Endothelial cell of umbilical vein (primary cell): ENCODE measurements around the gene GLOD4. TPM values are rescaled to one million over a fixed set of nuclear protein-coding genes. Genes with fewer than 3 reads are reported as not detected.
"Not testable (repeated sequence)": the region's sequence is repeated elsewhere in the genome, so short reads cannot be mapped to it uniquely, and the experiment has no call there.

Experiments
- BruUV-seq: library from RNA; stranded (reverse); fragments of 400-500 nt; replicated peaks from 2 replicates; lab custom pipeline; 2021; lab: Mats Ljungman, UMichigan
- CTCF ChIA-PET: fragments of 300-600, 350-600 bp; sonication (Branson Sonifier 250); formaldehyde crosslinking; loops from one replicate; lab custom pipeline; 2021; ENCODE audit warnings: antibody characterized with exemption, inconsistent platforms; lab: Charles Lee
- POLR2A ChIA-PET: fragments of 300-600, 350-600 bp; sonication (Branson Sonifier 250); formaldehyde crosslinking; loops from one replicate; lab custom pipeline; 2021; ENCODE audit warnings: antibody characterized with exemption, inconsistent platforms; lab: Charles Lee
- DNase-seq: peaks from one replicate; pipeline ENCODE4 v3.0.0-alpha.2; 2011; ENCODE audit warnings: low read depth, low spot score
- FAIRE-seq: peaks from 2 replicates; lab custom pipeline; 2011; peaks lifted over from hg19 to GRCh38; lab: Jason Lieb, UNC
- H2AFZ ChIP-seq: 2 replicates; pipeline ENCODE4 v1.6.0; 2012; ENCODE audit warnings: low read depth, low read length, control low read depth, inconsistent platforms
- H3K27ac ChIP-seq: 2 replicates; pipeline ENCODE4 v1.5.1; 2011; ENCODE audit warnings: low read depth, mild to moderate bottlenecking, control low read depth, low read length, moderate library complexity; ENCODE audit not compliant: insufficient read depth
- H3K27me3 ChIP-seq, 2 experiments: 2 replicates each; pipeline versions ENCODE4 v1.6.0 to v1.6.1; 2011; ENCODE audit warnings: low read length in 2 of 2, mixed read lengths in 1 of 2; ENCODE audit not compliant: control insufficient read depth in 2 of 2, insufficient read depth in 2 of 2
- H3K36me3 ChIP-seq, 2 experiments: 2 replicates in 1 of 2; 3 replicates in 1 of 2; pipeline ENCODE4 v1.5.1; 2011; ENCODE audit warnings: low read length in 2 of 2, mild to moderate bottlenecking in 1 of 2, moderate library complexity in 1 of 2; ENCODE audit not compliant: control insufficient read depth in 2 of 2, insufficient read depth in 2 of 2; ENCODE audit errors: extremely low read depth in 1 of 2
- H3K4me1 ChIP-seq: 3 replicates; pipeline ENCODE4 v1.5.1; 2011; ENCODE audit warnings: mild to moderate bottlenecking, low read length; ENCODE audit not compliant: control insufficient read depth, insufficient read depth; ENCODE audit errors: extremely low read depth
- H3K4me2 ChIP-seq: 2 replicates; pipeline ENCODE4 v1.6.1; 2011; ENCODE audit warnings: low read length, control low read depth, mixed read lengths; ENCODE audit not compliant: insufficient read depth
- H3K4me3 ChIP-seq, 3 experiments: fragments of 200-600 bp in 1 of 3; sonication (generic), shearing (Covaris generic) in 1 of 3; replicated peaks in 1 of 3; 2 replicates each; pipeline ENCODE4 v1.5.1; 2011 to 2016; ENCODE audit warnings: control low read depth in 3 of 3, low read length in 3 of 3, mild to moderate bottlenecking in 2 of 3, inconsistent platforms in 1 of 3, low read depth in 1 of 3, moderate library complexity in 1 of 3; ENCODE audit not compliant: insufficient read depth in 1 of 3
- H3K79me2 ChIP-seq: 2 replicates; pipeline ENCODE4 v1.6.0; 2012; ENCODE audit warnings: low read length, inconsistent platforms; ENCODE audit not compliant: control insufficient read depth, insufficient read depth
- H3K9ac ChIP-seq: replicated peaks from 2 replicates; pipeline ENCODE3; 2011; ENCODE audit warnings: low read length, control low read depth; ENCODE audit not compliant: insufficient read depth; ENCODE audit errors: extremely low read depth
- H3K9me1 ChIP-seq: replicated peaks from 3 replicates; pipeline ENCODE4 v1.6.0; 2011; ENCODE audit warnings: mild to moderate bottlenecking, low read length; ENCODE audit not compliant: control insufficient read depth, insufficient read depth; ENCODE audit errors: extremely low read depth
- H3K9me3 ChIP-seq: replicated peaks from 2 replicates; pipeline ENCODE4 v1.5.1; 2012; ENCODE audit warnings: low read length, inconsistent platforms; ENCODE audit not compliant: control insufficient read depth, insufficient read depth
- H4K20me1 ChIP-seq: replicated peaks from 2 replicates; pipeline ENCODE3; 2011; ENCODE audit warnings: mild to moderate bottlenecking, low read length; ENCODE audit not compliant: control insufficient read depth, insufficient read depth; ENCODE audit errors: extremely low read depth
- EZH2 ChIP-seq: IDR thresholded peaks from 2 replicates; pipeline ENCODE4 v1.6.1; 2012; ENCODE audit warnings: borderline replicate concordance, low read depth, mild to moderate bottlenecking, moderate library complexity, low read length, inconsistent platforms; ENCODE audit not compliant: severe bottlenecking
- FOS ChIP-seq: IDR thresholded peaks from 2 replicates; pipeline ENCODE4 v1.6.1; 2011; ENCODE audit warnings: mild to moderate bottlenecking, low read length, moderate library complexity, borderline replicate concordance; ENCODE audit not compliant: insufficient read depth
- GATA2 ChIP-seq: IDR thresholded peaks from 2 replicates; pipeline ENCODE4 v1.7.0; 2011; ENCODE audit warnings: low read depth, mild to moderate bottlenecking, moderate library complexity, mixed read lengths, low read length; ENCODE audit not compliant: insufficient read length, insufficient read depth
- JUN ChIP-seq: IDR thresholded peaks from 2 replicates; pipeline ENCODE4 v1.6.1; 2011; ENCODE audit warnings: borderline replicate concordance, low read depth; ENCODE audit not compliant: insufficient read length, insufficient read depth
- MYC ChIP-seq: IDR thresholded peaks from one replicate; pipeline ENCODE4 v1.6.1; 2011; ENCODE audit warnings: mild to moderate bottlenecking, low read depth, low read length
- POLR2A ChIP-seq: IDR thresholded peaks from 2 replicates; pipeline ENCODE4 v1.6.1; 2012; ENCODE audit warnings: low read depth, mild to moderate bottlenecking, control low read depth, low read length
- POLR2AphosphoS5 ChIP-seq: IDR thresholded peaks from 2 replicates; pipeline ENCODE4 v1.6.1; 2012; ENCODE audit warnings: low read depth, mild to moderate bottlenecking, control low read depth, low read length, moderate library complexity; ENCODE audit not compliant: insufficient read depth
- dilution Hi-C: fragments of 300-500 bp; cut with MboI; formaldehyde crosslinking; loops from one replicate; pipeline ENCODE4 v1.15.0; 2019; ENCODE audit warnings: low sequenced_read_pairs; ENCODE audit not compliant: extremely low pct_ligation_motif_present
- intact Hi-C: fragments of 100-400 bp; cut with micrococcal nuclease; formaldehyde crosslinking; loops from one replicate; pipeline ENCODE4 v1.10.0; 2022
- polyA plus RNA-seq, 4 experiments: library from polyadenylated mRNA; depleted of rRNA in 3 of 4; stranded (reverse) in 3 of 4; unstranded in 1 of 4; fragments of >200 nt; gene quantifications; 2 replicates each; pipeline versions ENCODE4 v1.2.1 to v1.2.3, GENCODE V29; 2011 to 2012; ENCODE audit warnings: missing spikeins in 1 of 4
- total RNA-seq: library from RNA; stranded (reverse); gene quantifications from 2 replicates; pipeline ENCODE4 v1.2.3, GENCODE V29; 2021
- TF ChIP-seq, protein P1 (sequence below), 2 donors: IDR thresholded peaks; 1 replicate in 1 of 2; 2 replicates in 1 of 2; pipeline ENCODE4 v1.5.1; 2011; ENCODE audit warnings: low read length in 2 of 2, mild to moderate bottlenecking in 2 of 2, moderate library complexity in 2 of 2, control low read depth in 1 of 2, inconsistent platforms in 1 of 2, low read depth in 1 of 2; ENCODE audit not compliant: insufficient read depth in 1 of 2; ENCODE audit errors: extremely low read depth in 1 of 2
- TF ChIP-seq, protein P2 (sequence below): IDR thresholded peaks from 2 replicates; pipeline ENCODE4 v1.6.1; 2011; ENCODE audit not compliant: insufficient read depth, insufficient read length

GLOD4 gene
- total and polyA plus RNA-seq, 2 donors (not counting 3 experiments of a cell fraction or from before 2014, with no cell fraction given): 41.3 to 84.2 TPM

DNA sequence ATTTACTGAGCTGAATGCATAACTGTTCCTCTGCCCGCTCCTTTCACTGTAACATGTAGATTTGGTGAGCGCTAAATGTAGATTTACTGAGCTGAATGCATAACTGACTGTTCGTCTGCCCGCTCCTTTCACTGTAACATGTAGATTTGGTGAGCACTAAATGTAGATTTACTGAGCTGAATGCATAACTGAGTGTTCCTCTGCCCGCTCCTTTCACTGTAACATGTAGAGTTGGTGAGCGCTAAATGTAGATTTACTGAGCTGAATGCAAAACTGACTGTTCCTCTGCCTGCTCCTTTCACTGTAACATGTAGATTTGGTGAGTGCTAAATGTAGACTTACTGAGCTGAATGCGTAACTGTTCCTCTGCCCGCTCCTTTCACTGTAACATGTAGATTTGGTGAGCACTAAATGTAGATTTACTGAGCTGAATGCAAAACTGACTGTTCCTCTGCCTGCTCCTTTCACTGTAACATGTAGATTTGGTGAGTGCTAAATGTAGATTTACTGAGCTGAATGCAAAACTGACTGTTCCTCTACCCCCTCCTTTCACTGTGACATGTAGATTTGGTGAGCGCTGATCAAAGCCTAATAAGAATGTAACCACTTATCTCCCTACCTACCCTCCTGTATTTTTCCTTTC lies 26.6 kb downstream of the GLOD4 start:
- peaks cover 15% of the 10 kb centered on the region for H3K79me2 ChIP-seq
- intact Hi-C loops, BruUV-seq, H2AFZ ChIP-seq, H3K4me3 ChIP-seq, H3K9me1 ChIP-seq, H3K27me3 ChIP-seq, H4K20me1 ChIP-seq, H3K9me3 ChIP-seq, POLR2A ChIA-PET, H3K9ac ChIP-seq, FAIRE-seq, H3K36me3 ChIP-seq, dilution Hi-C loops, H3K4me2 ChIP-seq, H3K27ac ChIP-seq: not testable (repeated sequence)
- DNase-seq: peak; percentile 13
- CTCF ChIA-PET: interaction anchor here (1.0 to 2.3 kb wide), 3 partner anchors 225 to 343 kb away, joined by 5 to 9 read pairs (median 6); partner anchors contain the start of gene TIMM22
- peaks cover 18% of the 10 kb centered on the region for H3K4me1 ChIP-seq

DNA sequence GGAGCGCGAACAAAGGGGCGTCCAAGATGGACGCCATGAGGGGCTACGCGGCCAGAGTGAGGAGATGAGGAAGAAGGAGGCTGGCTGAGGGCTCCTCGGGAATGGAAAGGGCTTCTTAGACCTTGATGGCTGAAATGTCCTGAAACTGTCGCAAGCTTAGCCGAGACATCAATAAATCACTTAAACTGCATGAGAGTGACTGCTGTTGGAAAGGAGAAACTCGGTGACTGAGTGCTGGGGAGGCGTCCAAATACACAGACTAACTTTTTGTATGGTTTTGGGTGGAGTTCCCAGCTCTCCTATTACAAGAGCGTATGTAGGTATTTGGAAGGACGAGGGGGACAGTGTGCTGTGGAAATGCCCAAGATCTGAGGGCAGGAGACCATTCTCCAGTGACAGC lies 28.7 kb downstream of the GLOD4 start:
- H3K36me3 ChIP-seq: peaks cover 0 to 5% of the 10 kb centered on the region in 2 experiments
- intact Hi-C loops (no loop called here), dilution Hi-C loops (no loop called here)
- no peak overlapping the region for H2AFZ ChIP-seq
- no peak for DNase-seq
- no peaks in the 10 kb centered on the region for H4K20me1 ChIP-seq
- H3K9me3 ChIP-seq: no peaks in the 10 kb centered on the region
- TF ChIP-seq EZH2 (no peak), MYC (no peak), POLR2A (no peak), GATA2 (no peak), FOS (no peak), POLR2AphosphoS5 (no peak), JUN (no peak)
- TF ChIP-seq, protein P1, sequence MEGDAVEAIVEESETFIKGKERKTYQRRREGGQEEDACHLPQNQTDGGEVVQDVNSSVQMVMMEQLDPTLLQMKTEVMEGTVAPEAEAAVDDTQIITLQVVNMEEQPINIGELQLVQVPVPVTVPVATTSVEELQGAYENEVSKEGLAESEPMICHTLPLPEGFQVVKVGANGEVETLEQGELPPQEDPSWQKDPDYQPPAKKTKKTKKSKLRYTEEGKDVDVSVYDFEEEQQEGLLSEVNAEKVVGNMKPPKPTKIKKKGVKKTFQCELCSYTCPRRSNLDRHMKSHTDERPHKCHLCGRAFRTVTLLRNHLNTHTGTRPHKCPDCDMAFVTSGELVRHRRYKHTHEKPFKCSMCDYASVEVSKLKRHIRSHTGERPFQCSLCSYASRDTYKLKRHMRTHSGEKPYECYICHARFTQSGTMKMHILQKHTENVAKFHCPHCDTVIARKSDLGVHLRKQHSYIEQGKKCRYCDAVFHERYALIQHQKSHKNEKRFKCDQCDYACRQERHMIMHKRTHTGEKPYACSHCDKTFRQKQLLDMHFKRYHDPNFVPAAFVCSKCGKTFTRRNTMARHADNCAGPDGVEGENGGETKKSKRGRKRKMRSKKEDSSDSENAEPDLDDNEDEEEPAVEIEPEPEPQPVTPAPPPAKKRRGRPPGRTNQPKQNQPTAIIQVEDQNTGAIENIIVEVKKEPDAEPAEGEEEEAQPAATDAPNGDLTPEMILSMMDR (IDR thresholded peaks at IDR 0.05; ENCODE audit: extremely low read depth in 1 of 2, insufficient read depth in 1 of 2, low read depth in 1 of 2, low read length in 2 of 2): no peak
- TF ChIP-seq, protein P2, sequence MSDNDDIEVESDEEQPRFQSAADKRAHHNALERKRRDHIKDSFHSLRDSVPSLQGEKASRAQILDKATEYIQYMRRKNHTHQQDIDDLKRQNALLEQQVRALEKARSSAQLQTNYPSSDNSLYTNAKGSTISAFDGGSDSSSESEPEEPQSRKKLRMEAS: no peak
- no peak overlapping the region for H3K4me3 ChIP-seq
- FAIRE-seq: no peak
- no peak overlapping the region for H3K9ac ChIP-seq
- H3K4me2 ChIP-seq: no peak overlapping the region
- BruUV-seq: no TSS peak
- CTCF ChIA-PET: interaction anchor here (1.1 to 3.2 kb wide), 3 partner anchors 53 to 341 kb away, joined by 3 to 18 read pairs (median 9); no protein-coding TSS in a partner anchor
- peaks cover 18% of the 10 kb centered on the region for H3K4me1 ChIP-seq
- H3K9me1 ChIP-seq: no peaks in the 10 kb centered on the region
- H3K27ac ChIP-seq: no peak overlapping the region
- H3K79me2 ChIP-seq: peaks cover 30% of the 10 kb centered on the region
- POLR2A ChIA-PET: no interaction called here
- H3K27me3 ChIP-seq: no peaks in the 10 kb centered on the region
